Measurements from ENCODE around the gene EGFR.

Gene EGFR

DNA sequence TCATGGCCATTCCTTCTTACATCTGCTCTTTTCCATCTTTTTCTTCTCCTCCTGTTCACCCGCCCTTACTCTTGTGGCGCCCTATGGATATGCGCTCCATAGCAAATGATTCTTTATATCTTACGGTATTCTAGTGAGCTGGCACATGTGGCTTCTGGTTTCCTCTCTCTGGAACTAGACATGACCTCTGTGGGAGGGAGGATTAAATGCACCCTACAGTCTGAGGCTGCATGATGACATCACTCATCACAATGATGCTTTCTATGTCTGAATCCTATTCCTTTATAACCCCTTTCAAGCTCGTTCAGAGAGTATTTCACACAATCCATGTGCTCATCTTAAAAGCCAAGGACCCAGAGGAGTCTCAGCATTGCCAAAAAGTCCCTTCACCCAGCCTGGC, 153.3 kb downstream of the EGFR start:
- DNase-seq (ENCODE audit: low spot score), result no peak

- DNase-seq (ENCODE audit: low spot score), result no peak
These were observed 154.2 kb downstream of the EGFR start for GRCh38 chr7:55172881-55173609.

GRCh38 chr7:55173671-55174070, 154.9 kb downstream of the EGFR start:
- DNase-seq (ENCODE audit: low spot score), result no peak

- DNase-seq (ENCODE audit: low spot score), result no peak
These were observed 155.6 kb downstream of the EGFR start for GRCh38 chr7:55174456-55174855.

GRCh38 chr7:55174856-55175255, 156.0 kb downstream of the EGFR start:
- no peak for DNase-seq (ENCODE audit: low spot score)

GRCh38 chr7:55177068-55177530, 158.3 kb downstream of the EGFR start:
- no peak for DNase-seq (ENCODE audit: low spot score)

DNA sequence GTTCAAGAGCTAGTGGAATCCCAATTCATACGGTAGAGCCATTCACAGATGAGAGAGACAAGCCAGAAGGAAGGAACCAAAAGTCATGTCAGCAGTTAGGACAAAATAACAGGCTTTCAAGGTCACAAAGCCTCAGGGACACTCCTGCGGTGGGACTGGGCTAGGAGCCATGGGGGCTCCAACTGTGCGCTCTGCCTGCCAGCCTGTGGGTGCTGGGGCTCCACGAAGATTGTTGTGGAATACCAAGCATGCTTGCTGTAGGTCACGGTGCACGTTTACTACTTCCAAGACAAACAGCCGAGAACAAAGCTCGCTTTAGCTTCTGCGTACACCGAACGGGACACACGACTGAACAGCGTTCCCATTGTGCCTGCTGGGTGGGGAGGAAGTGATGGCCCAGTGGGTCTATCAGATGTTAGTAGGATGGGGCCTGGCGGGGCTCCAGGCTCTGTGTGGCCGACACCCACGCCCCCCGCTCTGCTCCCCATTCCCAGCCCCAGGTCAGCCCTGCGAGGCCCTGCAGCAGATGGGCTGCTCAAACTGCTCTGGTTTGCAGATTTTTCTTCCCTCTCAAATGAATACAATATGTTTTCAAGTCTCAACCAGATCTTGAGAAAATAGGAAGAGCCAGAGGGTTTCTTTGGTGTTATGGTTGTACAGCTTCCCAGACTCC, 158.9 kb downstream of the EGFR start:
- DNase-seq (ENCODE audit: low spot score), result peak; percentile 57

GRCh38 chr7:55178292-55178862, 159.6 kb downstream of the EGFR start:
- no peak for DNase-seq (ENCODE audit: low spot score)

- no peak for DNase-seq (ENCODE audit: low spot score)
These were observed 160.3 kb downstream of the EGFR start for GRCh38 chr7:55178863-55179773.

DNA sequence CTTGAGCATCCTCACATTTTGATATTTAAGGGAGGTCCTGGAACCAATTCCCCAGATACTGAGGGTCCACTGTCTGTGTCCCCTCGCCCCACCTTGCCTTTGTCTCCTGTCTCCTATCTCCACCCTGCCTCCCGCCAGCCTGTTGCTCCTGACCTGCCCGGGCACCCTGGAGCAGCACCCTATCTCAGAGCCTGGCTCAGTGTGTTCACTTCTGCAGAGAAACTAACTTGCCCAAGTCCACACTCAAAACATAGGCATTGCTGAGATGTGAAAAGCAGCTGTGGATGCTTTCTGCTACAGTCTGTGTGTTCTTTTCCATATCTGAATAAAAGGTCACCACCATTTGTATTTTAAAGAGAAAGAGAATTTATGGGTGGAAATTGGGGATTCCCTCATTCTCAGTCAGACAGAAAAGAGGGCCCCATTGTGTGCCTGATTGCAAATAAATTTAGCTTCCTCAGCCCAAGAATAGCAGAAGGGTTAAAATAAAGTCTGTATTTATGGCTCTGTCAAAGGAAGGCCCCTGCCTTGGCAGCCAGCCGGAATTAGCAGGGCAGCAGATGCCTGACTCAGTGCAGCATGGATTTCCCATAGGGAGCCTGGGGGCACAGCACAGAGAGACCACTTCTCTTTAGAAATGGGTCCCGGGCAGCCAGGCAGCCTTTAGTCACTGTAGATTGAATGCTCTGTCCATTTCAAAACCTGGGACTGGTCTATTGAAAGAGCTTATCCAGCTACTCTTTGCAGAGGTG, 161.3 kb downstream of the EGFR start:
- no peak for DNase-seq (ENCODE audit: low spot score)

GRCh38 chr7:55180963-55181542, 162.2 kb downstream of the EGFR start:
- DNase-seq (ENCODE audit: low spot score), result no peak

- no peak for DNase-seq (ENCODE audit: low spot score)
These were observed 162.9 kb downstream of the EGFR start for GRCh38 chr7:55181762-55182161.

DNA sequence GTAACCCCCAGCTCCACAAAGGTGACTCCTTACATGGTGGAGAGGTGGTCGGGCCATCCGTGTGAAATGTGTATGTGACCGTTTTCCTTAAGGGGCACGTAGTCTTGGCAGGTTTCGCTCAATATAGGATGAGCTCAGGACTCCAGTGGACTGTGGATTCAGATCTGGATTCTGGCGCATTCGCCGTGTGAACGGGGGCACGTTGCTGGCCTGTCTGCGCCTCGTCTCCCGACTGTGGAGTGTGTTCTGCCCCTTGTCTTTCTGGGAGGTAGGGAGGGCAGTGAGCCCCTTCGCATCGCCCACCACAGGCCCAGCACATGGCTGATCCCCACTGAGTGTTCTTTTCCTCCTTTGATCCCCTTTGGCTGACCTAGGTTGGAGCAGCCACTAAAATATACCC, 165.1 kb downstream of the EGFR start:
- no peak for DNase-seq (ENCODE audit: low spot score)

DNA sequence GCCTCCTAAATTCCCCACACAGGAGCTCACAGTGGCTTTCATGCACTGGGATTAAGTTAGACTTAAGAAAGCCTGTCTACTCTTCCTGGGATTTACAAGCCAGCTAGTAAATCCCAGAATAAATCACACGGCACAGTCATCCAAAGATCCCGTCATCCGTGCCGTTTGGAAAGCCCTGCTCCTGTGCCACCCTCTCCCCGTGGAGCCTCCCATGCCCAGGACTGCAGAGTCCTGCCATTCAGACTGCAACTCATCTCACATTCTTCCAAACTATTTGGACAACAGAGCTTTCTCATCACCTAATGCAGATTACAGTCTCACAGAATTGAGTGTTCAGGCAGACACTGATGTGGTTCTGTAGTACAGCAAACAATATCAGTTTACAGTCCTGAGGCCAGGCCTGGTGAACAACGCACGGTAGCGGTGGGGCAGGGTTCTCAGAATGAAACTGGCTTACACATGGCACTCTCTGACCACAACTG, 166.5 kb downstream of the EGFR start:
- DNase-seq (ENCODE audit: low spot score), result no peak

- DNase-seq (ENCODE audit: low spot score), result no peak
These were observed 167.3 kb downstream of the EGFR start for GRCh38 chr7:55185941-55186609.

DNA sequence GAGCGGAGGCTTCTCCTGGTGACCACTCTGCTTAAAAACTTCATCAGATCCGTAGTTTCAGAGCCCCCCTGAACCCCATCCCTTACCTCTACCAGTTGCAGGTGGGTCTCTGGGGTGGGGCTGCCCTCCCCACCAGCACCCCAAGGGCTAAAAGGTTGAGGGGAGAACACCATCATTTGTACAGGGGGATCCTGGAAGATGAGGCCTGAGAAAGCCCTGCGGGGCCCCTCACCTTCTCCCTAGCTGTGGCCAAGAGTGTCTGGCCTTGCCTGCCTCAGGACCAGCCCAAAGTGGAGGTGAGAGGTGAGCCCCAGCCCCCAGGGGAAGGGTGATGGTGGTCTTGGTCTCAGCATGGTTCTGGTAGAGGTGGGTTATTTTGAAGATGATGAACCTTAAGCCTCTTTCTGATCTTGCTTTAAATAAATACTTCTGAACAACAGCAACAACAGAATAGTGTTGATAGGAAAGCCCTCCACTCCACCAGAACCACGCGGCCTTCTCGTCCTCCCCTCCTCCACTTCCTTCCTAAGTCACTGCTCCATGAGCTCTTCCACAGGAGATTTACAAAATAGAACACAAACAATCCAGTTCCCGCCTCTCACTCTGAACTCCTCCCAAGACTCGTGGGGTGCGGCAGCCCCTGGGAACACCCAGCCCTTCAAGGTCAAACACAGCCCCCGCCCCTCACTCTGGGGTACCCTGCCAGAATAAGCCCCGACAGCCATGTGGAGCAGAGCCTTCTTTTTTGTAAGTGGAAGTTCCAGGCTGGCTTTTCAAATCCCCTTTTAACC, 169.1 kb downstream of the EGFR start:
- DNase-seq (ENCODE audit: low spot score), result no peak

DNA sequence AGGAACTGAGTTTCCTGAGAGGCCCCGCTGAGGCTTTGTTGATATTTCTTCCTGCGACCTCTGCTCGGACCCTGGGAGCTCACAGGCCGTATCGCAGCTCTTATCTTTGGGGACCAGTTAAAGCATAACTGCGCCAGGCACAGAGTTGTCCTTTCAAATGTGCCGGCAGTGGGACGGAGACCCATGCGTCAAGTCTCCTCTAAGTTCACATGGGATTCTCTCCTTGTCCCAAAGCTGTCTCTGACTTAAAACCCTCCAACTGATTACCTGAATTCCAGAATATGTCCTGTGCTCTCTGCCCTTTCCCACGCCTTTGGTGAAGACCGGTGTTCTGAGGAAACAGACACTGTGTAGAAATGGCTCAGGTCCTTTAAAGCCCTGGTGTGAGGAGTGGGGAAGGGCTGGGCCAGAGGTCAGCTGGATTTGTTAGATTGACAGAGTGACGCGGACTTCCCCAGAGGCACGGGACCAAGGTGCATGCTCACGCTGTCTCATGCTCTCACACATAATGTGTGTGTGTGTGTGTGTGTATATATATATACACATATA, 169.8 kb downstream of the EGFR start:
- no peak for DNase-seq (ENCODE audit: low spot score)

GRCh38 chr7:55189146-55189766, 170.4 kb downstream of the EGFR start:
- DNase-seq (ENCODE audit: low spot score), result no peak
